Ovary (tissue), 9 donors: ENCODE data around the gene NFS1. TPM values are rescaled to one million over a fixed set of nuclear protein-coding genes. Genes with fewer than 3 reads are reported as not detected.
"Not testable (repeated sequence)": the region's sequence is repeated elsewhere in the genome, so short reads cannot be mapped to it uniquely, and the experiment has no call there.

ENCODE experiments used
- DNase-seq, 5 donors: peaks; one replicate each; pipeline ENCODE4 v3.0.0-alpha.2; 2019 to 2020
- H3K27ac ChIP-seq, 2 donors: fragments of 200-600 bp; one replicate each; pipeline versions ENCODE4 v1.5.1 to v1.8.0; 2019 to 2022
- H3K27me3 ChIP-seq: fragments of 200-600 bp; one replicate; pipeline ENCODE4 v1.8.0; 2022
- H3K36me3 ChIP-seq: fragments of 200-600 bp; sonication (generic); one replicate; pipeline ENCODE4 v1.5.1; 2019
- H3K4me1 ChIP-seq: one replicate; pipeline ENCODE4 v1.8.1; 2013; ENCODE audit warnings: mild to moderate bottlenecking, moderate library complexity; ENCODE audit not compliant: insufficient read depth
- H3K4me3 ChIP-seq: fragments of 200-600 bp; sonication (generic); one replicate; pipeline ENCODE4 v1.5.1; 2017
- H3K9me3 ChIP-seq, 2 donors: fragments of 200-600 bp in 1 of 2; sonication (generic) in 1 of 2; one replicate each; pipeline versions ENCODE4 v1.5.1 to v1.8.1; 2013 to 2019; ENCODE audit warnings: mild to moderate bottlenecking in 1 of 2, moderate library complexity in 1 of 2
- EP300 ChIP-seq: sonication (generic); formaldehyde crosslinking; IDR thresholded peaks from one replicate; pipeline ENCODE4 v1.6.1; 2017; ENCODE audit warnings: antibody characterized with exemption
- POLR2A ChIP-seq: fragments of 450-650 bp; IDR thresholded peaks from one replicate; pipeline ENCODE4 v1.6.1; 2017; ENCODE audit warnings: antibody characterized with exemption, mild to moderate bottlenecking, moderate library complexity
- WGBS, 3 donors: extraction: QIAGEN DNeasy Blood & Tissue Kit in 1 of 3; methylation state at CpG; one replicate each; pipeline versions ENCODE4 v1.1.5 to v1.1.7; 2013 to 2017; 5-methylcytosine and 5-hydroxymethylcytosine counted together
- intact Hi-C, 4 donors: fragments of 100-400 bp; cut with DNase I; formaldehyde crosslinking; loops; one replicate each; pipeline versions ENCODE4 v1.11.0 to v1.15.1; 2022 to 2023
- polyA plus RNA-seq, 2 donors: library from polyadenylated mRNA; stranded (reverse); fragments of 200-250 nt in 1 of 2; fragments of 350-450 nt in 1 of 2; fragmentation: Illumina TruSeq in 1 of 2; extraction: RNeasy Lipid Tissue Mini Kit (QIAGEN cat#74804) in 1 of 2; gene quantifications; one replicate each; pipeline ENCODE4 v1.2.3, GENCODE V29; 2013 to 2014
- total RNA-seq, 7 donors: library from RNA; depleted of rRNA in 2 of 7; stranded (reverse); fragments of >200 nt in 2 of 7; fragmentation: NEBNext Ultra II Directional in 3 of 7; extraction: Animal tissue kit (Norgen Biotek cat#: 25700) in 3 of 7; gene quantifications; one replicate each; pipeline versions ENCODE4 v1.1.0 to v1.2.4, GENCODE V29; 2016 to 2023
- TF ChIP-seq, protein P1 (sequence below), 3 donors: fragments of 450-650 bp in 2 of 3; fragments of 200-600 bp in 1 of 3; IDR thresholded peaks; one replicate each; pipeline versions ENCODE4 v1.5.1 to v1.8.0; 2016 to 2022; ENCODE audit warnings: antibody characterized with exemption in 3 of 3, mild to moderate bottlenecking in 1 of 3
- donor health status: DM: no; HTN: no; CAD: no; lungs with moderate emphysema.
- donor health status: DM: no; HTN: no; CAD: no.
- donor health status: Bipolar disorder and iron deficiency.
- donor health status: DM: yes; HTN: yes; CAD: no.
- donor health status: DM: no; HTN: no; CAD: no.
- donor health status: DM: yes; HTN: yes; CAD: no.

Gene NFS1
- total and polyA plus RNA-seq, 9 donors, result 17.3 to 58.1 (median 29.4) TPM

DNA sequence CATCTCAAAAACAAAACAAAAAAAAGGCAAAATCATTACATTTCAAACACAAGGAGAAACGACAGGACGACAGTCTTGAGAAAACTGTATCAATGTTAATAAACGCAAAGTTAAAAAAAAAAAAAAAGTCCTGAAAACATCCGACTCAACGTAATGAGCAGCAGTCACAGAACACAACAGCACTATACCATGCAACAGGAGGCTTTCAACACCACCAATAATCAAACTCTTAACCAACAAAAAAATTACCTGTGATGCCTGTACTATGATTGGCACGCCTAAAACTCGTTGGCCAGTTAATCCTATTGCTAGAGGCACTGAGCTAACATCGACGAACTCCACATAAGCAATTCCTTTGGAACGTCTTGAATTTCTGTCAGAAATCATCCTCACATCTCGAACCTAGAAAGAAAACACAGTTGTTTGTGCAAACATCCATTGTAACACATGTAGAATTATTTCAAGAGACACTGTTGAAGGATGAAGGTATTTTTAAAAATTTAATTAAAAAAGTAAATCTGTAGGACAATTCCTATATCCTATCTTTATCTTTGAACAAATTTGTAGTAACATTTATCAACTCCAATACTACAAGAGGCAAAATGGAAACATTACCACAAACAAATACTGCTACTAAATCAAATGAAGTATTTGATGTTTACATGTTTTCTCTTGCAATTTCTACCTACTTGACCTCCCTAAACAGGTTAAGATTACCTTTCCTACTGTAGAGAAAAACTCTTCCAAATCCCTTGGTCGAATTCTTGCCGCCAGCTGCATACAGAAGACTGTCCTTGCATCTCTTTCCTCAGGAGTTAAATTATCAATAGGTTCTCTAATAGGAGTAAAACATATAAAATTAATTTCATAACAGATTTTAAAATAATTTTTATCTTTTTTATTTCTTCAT, 25.4 kb upstream of the NFS1 start:
- TF ChIP-seq POLR2A (no peak), EP300 (no peak)
- TF ChIP-seq, protein P1, sequence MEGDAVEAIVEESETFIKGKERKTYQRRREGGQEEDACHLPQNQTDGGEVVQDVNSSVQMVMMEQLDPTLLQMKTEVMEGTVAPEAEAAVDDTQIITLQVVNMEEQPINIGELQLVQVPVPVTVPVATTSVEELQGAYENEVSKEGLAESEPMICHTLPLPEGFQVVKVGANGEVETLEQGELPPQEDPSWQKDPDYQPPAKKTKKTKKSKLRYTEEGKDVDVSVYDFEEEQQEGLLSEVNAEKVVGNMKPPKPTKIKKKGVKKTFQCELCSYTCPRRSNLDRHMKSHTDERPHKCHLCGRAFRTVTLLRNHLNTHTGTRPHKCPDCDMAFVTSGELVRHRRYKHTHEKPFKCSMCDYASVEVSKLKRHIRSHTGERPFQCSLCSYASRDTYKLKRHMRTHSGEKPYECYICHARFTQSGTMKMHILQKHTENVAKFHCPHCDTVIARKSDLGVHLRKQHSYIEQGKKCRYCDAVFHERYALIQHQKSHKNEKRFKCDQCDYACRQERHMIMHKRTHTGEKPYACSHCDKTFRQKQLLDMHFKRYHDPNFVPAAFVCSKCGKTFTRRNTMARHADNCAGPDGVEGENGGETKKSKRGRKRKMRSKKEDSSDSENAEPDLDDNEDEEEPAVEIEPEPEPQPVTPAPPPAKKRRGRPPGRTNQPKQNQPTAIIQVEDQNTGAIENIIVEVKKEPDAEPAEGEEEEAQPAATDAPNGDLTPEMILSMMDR (IDR thresholded peaks at IDR 0.05), result no peak
- Histone ChIP-seq H3K27ac (no peak overlapping the region), H3K4me3 (no peak overlapping the region), H3K27me3 (no peaks in the 10 kb centered on the region), H3K9me3 (no peaks in the 10 kb centered on the region), H3K36me3 (peaks cover 2% of the 10 kb centered on the region), H3K4me1 (peaks cover 3% of the 10 kb centered on the region)
- intact Hi-C loops, result no loop called here
- 69 to 78% (median 72%) methylated on average over 13 of the region's 13 CpGs for WGBS, 3 donors
- no peak for DNase-seq

DNA sequence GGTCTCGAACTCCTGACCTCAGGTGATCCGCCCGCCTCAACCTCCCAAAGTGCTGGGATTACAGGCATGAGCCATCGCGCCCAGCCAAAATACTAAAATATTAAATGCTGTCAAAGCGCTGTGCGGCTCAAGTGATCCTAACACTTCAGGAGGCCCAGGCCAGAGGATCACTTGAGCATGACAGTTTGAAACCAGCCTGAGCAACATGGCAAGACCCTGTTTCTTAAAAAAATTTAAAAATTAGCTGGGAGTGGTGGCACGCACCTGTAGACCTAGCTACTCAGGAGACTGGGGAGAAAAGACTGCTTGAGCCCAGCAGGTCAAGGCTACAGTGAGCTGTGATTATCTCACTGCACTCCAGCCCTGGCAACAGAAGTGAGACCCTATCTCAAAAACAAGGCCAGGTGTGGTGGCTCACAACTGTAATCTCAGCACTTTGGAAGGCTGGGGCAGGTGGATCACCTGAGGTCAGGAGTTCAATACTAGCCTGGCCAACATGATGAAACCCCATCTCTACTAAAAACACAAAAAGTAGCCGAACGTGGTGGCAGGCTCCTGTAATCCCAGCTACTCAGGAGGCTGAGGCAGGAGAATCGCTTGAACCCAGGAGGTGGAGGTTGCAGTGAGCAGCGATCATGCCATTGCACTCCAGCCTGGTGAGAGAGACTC, 24.6 kb upstream of the NFS1 start:
- 88 to 91% (median 89%) methylated on average over 12 of the region's 12 CpGs for WGBS, 3 donors
- H3K27ac ChIP-seq, DNase-seq, H3K4me3 ChIP-seq, H3K36me3 ChIP-seq, H3K4me1 ChIP-seq, H3K27me3 ChIP-seq, H3K9me3 ChIP-seq, intact Hi-C loops: not testable (repeated sequence)

DNA sequence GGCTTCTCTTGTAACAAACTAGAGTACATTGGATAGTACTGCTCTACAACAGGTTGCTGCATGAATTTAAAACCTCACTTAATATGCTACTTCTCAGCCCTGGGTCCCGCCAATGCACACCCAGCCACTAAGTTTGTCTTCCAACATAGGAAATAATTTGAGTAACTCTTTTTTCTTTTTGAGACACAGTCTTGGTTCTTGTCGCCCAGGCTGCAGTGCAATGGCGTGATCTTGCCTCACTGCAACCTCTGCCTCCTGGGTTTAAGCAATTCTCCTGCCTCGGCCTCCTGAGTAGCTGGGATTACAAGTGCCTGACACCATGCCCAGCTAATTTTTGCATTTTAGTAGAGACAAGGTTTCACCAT, 24.1 kb upstream of the NFS1 start:
- 85 to 89% (median 88%) methylated on average over 4 of the region's 4 CpGs for WGBS, 3 donors
- intact Hi-C loops, H3K4me1 ChIP-seq, H3K4me3 ChIP-seq, H3K27me3 ChIP-seq, DNase-seq, H3K9me3 ChIP-seq, H3K27ac ChIP-seq, H3K36me3 ChIP-seq: not testable (repeated sequence)

DNA sequence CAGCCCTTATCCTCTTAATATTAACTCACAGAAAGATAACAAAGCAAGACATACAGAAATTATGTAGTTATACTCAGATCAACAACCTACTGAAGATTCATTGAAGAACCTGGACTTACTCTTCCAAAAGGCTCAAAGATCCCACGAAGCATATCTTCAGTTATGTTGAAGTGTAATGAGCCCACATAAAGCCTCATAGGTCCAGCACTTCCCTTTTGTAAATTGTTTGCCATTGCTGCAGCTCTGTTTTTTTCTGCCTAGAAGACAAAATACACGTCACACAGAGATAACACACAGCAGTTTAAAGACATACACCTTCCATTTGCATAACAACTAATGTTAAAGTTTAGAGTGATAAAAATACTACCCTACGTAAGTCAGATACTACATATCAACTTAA, 22.5 kb upstream of the NFS1 start:
- WGBS, 3 donors, result 36 to 64% (median 42%) methylated on average over 3 of the region's 3 CpGs
- no peak for TF ChIP-seq POLR2A
- no peak for TF ChIP-seq EP300
- TF ChIP-seq, protein P1 (IDR thresholded peaks at IDR 0.05), result no peak
- no peak for DNase-seq
- no peaks in the 10 kb centered on the region for H3K27me3 ChIP-seq
- H3K36me3 ChIP-seq, result peaks cover 2% of the 10 kb centered on the region
- H3K9me3 ChIP-seq, result no peaks in the 10 kb centered on the region
- H3K4me1 ChIP-seq, result peaks cover 3% of the 10 kb centered on the region
- H3K27ac ChIP-seq, result no peak overlapping the region
- no peak overlapping the region for H3K4me3 ChIP-seq
- intact Hi-C loops, result no loop called here

DNA sequence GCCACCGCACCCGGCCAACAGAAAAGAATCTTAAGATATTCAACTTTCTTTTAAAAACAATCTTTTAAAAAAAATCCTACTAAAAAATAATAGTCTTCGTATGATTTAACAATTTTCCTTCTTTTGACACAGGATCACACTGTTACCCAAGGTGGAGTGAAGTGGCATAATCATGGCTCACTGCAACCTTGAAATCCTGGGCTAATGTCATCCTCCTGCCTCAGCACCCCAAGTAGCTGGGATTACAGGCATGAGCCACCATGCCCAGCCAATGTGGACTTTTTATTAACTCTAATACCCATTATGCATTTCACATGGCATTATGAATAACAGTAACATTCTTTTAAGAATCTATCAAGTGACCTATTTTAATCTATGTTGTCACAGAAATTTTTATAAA, 22.1 kb upstream of the NFS1 start:
- Histone ChIP-seq H3K4me3 (no peak overlapping the region), H3K27me3 (no peaks in the 10 kb centered on the region), H3K4me1 (peaks cover 3% of the 10 kb centered on the region), H3K27ac (no peak overlapping the region), H3K36me3 (peaks cover 2% of the 10 kb centered on the region), H3K9me3 (no peaks in the 10 kb centered on the region)
- intact Hi-C loops, result no loop called here
- TF ChIP-seq POLR2A (no peak), EP300 (no peak)
- TF ChIP-seq, protein P1 (IDR thresholded peaks at IDR 0.05), result no peak
- no peak for DNase-seq
- 86 to 87% (median 86%) methylated on average over 3 of the region's 3 CpGs for WGBS, 3 donors
